Progenitor cell of endocrine pancreas (in vitro differentiated cells): ENCODE results near the gene ACOT8. TPM values are rescaled to one million over a fixed set of nuclear protein-coding genes. Genes with fewer than 3 reads are reported as not detected.
A peak's percentile ranks its signal among the peaks of the same experiment; 100 is the strongest.

Experiments
- DNase-seq: peaks from one replicate; pipeline ENCODE4 v3.0.0; 2021; ENCODE audit warnings: low spot score; ENCODE audit not compliant: unreplicated experiment
- H3K27ac Mint-ChIP-seq: 2 replicates; pipeline ENCODE4 v1.8.0; 2021; ENCODE audit warnings: mild to moderate bottlenecking, moderate library complexity, mixed read lengths
- H3K27me3 Mint-ChIP-seq: 2 replicates; pipeline ENCODE4 v1.8.0; 2021; ENCODE audit warnings: mixed read lengths
- H3K36me3 Mint-ChIP-seq: 2 replicates; pipeline ENCODE4 v1.8.0; 2022; ENCODE audit warnings: mixed read lengths; ENCODE audit not compliant: insufficient read depth
- H3K4me1 Mint-ChIP-seq: 2 replicates; pipeline ENCODE4 v1.8.0; 2021; ENCODE audit warnings: low read depth, mixed read lengths
- H3K4me3 Mint-ChIP-seq: 2 replicates; pipeline ENCODE4 v1.8.0; 2021; ENCODE audit warnings: low read depth, mild to moderate bottlenecking, moderate library complexity, mixed read lengths
- H3K9me3 Mint-ChIP-seq: 2 replicates; pipeline ENCODE4 v1.8.0; 2021; ENCODE audit warnings: low read depth, mixed read lengths
- CTCF ChIP-seq: fragments of 200-600 bp; sonication (generic); IDR thresholded peaks from one replicate; pipeline ENCODE4 v1.5.0; 2021; ENCODE audit warnings: antibody characterized with exemption, mild to moderate bottlenecking; ENCODE audit not compliant: unreplicated experiment
- total RNA-seq: library from RNA; stranded (reverse); gene quantifications from 2 replicates; pipeline ENCODE4 v1.2.1, GENCODE V29; 2021

The ACOT8 gene
- total RNA-seq, 1 donor from 2014 or later, result 23.0 TPM

- H3K27ac Mint-ChIP-seq, result no peak overlapping the region
- no peak for DNase-seq
- no peaks in the 10 kb centered on the region for H3K27me3 Mint-ChIP-seq
- no peak for TF ChIP-seq CTCF
- no peak overlapping the region for H3K4me3 Mint-ChIP-seq
- peaks cover 7% of the 10 kb centered on the region for H3K36me3 Mint-ChIP-seq
- peaks cover 7% of the 10 kb centered on the region for H3K4me1 Mint-ChIP-seq
- H3K9me3 Mint-ChIP-seq, result no peaks in the 10 kb centered on the region
These were observed 37.6 kb upstream of the ACOT8 start for GRCh38 chr20:45894797-45895196.

GRCh38 chr20:45893831-45894230 lies 36.6 kb upstream of the ACOT8 start:
- H3K27me3 Mint-ChIP-seq, result no peaks in the 10 kb centered on the region
- H3K4me3 Mint-ChIP-seq, result no peak overlapping the region
- no peaks in the 10 kb centered on the region for H3K9me3 Mint-ChIP-seq
- H3K4me1 Mint-ChIP-seq, result peaks cover 7% of the 10 kb centered on the region
- no peak for TF ChIP-seq CTCF
- H3K27ac Mint-ChIP-seq, result no peak overlapping the region
- DNase-seq, result no peak
- peaks cover 7% of the 10 kb centered on the region for H3K36me3 Mint-ChIP-seq

GRCh38 chr20:45892828-45893500 lies 35.8 kb upstream of the ACOT8 start:
- Mint-ChIP-seq H3K4me1 (peaks cover 7% of the 10 kb centered on the region), H3K9me3 (no peaks in the 10 kb centered on the region), H3K27me3 (no peaks in the 10 kb centered on the region), H3K36me3 (peaks cover 7% of the 10 kb centered on the region), H3K4me3 (peak overlapping the region; percentile 86), H3K27ac (peak overlapping the region; percentile 46)
- no peak for DNase-seq
- no peak for TF ChIP-seq CTCF

GRCh38 chr20:45892049-45892825 lies 35.0 kb upstream of the ACOT8 start:
- Mint-ChIP-seq H3K4me1 (peaks cover 7% of the 10 kb centered on the region), H3K9me3 (no peaks in the 10 kb centered on the region), H3K27me3 (no peaks in the 10 kb centered on the region), H3K36me3 (peaks cover 7% of the 10 kb centered on the region), H3K4me3 (peak overlapping the region; percentile 86), H3K27ac (peak overlapping the region; percentile 69)
- no peak for DNase-seq
- TF ChIP-seq CTCF, result no peak

GRCh38 chr20:45890985-45891983 lies 34.1 kb upstream of the ACOT8 start, which contains the start of the genes CTSA and NEURL2:
Gene CTSA (plus strand): TSS chr20:45891335. CDS start chr20:45891569, 234 bp downstream.
Gene NEURL2 (minus strand): TSS chr20:45891208. CDS start chr20:45890991, 217 bp downstream.
- Mint-ChIP-seq H3K36me3 (peaks cover 5% of the 10 kb centered on the region), H3K4me3 (peak within 1 kb of the TSS; percentile 86), H3K9me3 (no peaks in the 10 kb centered on the region), H3K27me3 (no peaks in the 10 kb centered on the region), H3K27ac (peak within 1 kb of the TSS; percentile 97), H3K4me1 (peaks cover 8% of the 10 kb centered on the region)
- no peak for TF ChIP-seq CTCF
- DNase-seq, result peak; percentile 86
